ENCODE results near the gene PPP1R12B.

The PPP1R12B gene

DNA sequence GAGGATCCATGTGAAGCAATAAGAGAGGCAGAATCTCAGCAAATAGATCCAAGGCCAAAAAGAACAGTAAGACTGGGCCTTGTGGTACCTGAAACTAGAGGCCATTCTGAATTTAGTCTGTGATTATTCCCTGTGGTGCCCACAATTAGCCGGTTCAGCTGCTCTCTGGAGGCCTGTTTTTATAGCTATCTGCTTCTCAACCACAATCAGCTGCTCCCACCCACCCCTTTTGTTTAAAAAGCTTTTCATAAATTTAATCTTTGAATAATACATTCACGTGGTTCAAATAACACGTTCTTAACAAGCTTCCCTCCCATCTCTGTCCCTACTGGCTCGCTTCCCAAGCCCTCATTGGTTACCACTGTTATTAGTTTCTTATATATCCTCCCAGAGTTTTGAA lies 24.8 kb upstream of the PPP1R12B start:
- Histone ChIP-seq H3K4me3 (ENCODE audit: low read length) (no peak overlapping the region), H3F3A (ENCODE audit: control insufficient read depth, insufficient read depth) (no peaks in the 10 kb centered on the region), H4K20me1 (ENCODE audit: control insufficient read depth, insufficient read depth, low read depth, low read length) (no peaks in the 10 kb centered on the region), H3K9me2 (replicated peaks; ENCODE audit: control insufficient read depth, low read length) (no peaks in the 10 kb centered on the region), H3K27ac (ENCODE audit: low read depth, low read length) (no peak overlapping the region), H3K4me2 (ENCODE audit: low read length) (no peak overlapping the region), H3K27me3 (ENCODE audit: control insufficient read depth, low read length) (peaks cover 4% of the 10 kb centered on the region), H3K36me3 (ENCODE audit: control insufficient read depth, low read length) (peaks cover 4% of the 10 kb centered on the region; the same call in 1 of the 2 replicates), H3K79me2 (ENCODE audit: control insufficient read depth, low read length) (no peaks in the 10 kb centered on the region), H3K9me3 (ENCODE audit: control insufficient read depth, insufficient read depth, low read length) (no peaks in the 10 kb centered on the region), H3K4me1 (ENCODE audit: control insufficient read depth, low read length) (no peaks in the 10 kb centered on the region)
- TF ChIP-seq EZH2phosphoT487 (IDR thresholded peaks at IDR 0.05; ENCODE audit: borderline replicate concordance, low read length) (no peak), CTCF (IDR thresholded peaks at IDR 0.05; ENCODE audit: low read depth, low read length, poor library complexity, severe bottlenecking) (no peak)

GRCh38 chr1:202324646-202325045 lies 23.9 kb upstream of the PPP1R12B start:
- Histone ChIP-seq H3K4me3 (ENCODE audit: low read length) (no peak overlapping the region), H3K4me2 (ENCODE audit: low read length) (no peak overlapping the region), H3K27ac (ENCODE audit: low read depth, low read length) (no peak overlapping the region), H3K79me2 (ENCODE audit: control insufficient read depth, low read length) (no peaks in the 10 kb centered on the region), H3K36me3 (ENCODE audit: control insufficient read depth, low read length) (peaks cover 13% of the 10 kb centered on the region), H3K27me3 (ENCODE audit: control insufficient read depth, low read length) (peaks cover 4% of the 10 kb centered on the region), H4K20me1 (ENCODE audit: control insufficient read depth, insufficient read depth, low read depth, low read length) (0 out of 2 replicates have a peak, but pooled peaks cover 3% of the 10 kb centered on the region), H3K9me2 (replicated peaks; ENCODE audit: control insufficient read depth, low read length) (no peaks in the 10 kb centered on the region), H3K4me1 (ENCODE audit: control insufficient read depth, low read length) (no peaks in the 10 kb centered on the region), H3K9me3 (ENCODE audit: control insufficient read depth, insufficient read depth, low read length) (no peaks in the 10 kb centered on the region), H3F3A (ENCODE audit: control insufficient read depth, insufficient read depth) (peaks cover 8% of the 10 kb centered on the region)
- TF ChIP-seq CTCF (IDR thresholded peaks at IDR 0.05; ENCODE audit: low read depth, low read length, poor library complexity, severe bottlenecking) (no peak), EZH2phosphoT487 (IDR thresholded peaks at IDR 0.05; ENCODE audit: borderline replicate concordance, low read length) (no peak)

DNA sequence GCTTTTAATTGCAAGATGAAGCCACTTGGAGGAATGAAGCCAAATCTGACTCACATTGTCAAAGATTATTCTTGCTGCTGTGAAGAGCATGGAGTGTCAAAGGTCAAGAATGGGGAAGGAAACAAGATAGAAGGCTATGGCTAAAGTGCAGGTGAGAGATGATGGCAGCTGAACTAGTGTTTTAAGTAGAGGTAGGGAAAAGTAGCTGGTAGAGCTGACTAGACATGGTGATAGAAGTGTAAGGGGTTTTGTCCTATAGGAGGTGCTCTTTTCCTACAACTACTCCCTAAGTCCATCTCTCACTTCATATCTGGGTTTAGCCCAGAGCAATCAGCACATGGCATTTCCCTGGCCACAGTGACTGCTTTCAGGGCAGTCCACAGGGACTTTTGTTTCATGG lies 18.6 kb upstream of the PPP1R12B start:
- Histone ChIP-seq H4K20me1 (ENCODE audit: control insufficient read depth, insufficient read depth, low read depth, low read length) (0 out of 2 replicates have a peak, but pooled peaks cover 4% of the 10 kb centered on the region), H3F3A (ENCODE audit: control insufficient read depth, insufficient read depth) (peaks cover 43% of the 10 kb centered on the region), H3K9me2 (replicated peaks; ENCODE audit: control insufficient read depth, low read length) (no peaks in the 10 kb centered on the region), H3K4me3 (ENCODE audit: low read length) (no peak overlapping the region), H3K4me2 (ENCODE audit: low read length) (no peak overlapping the region), H3K4me1 (ENCODE audit: control insufficient read depth, low read length) (no peaks in the 10 kb centered on the region), H3K9me3 (ENCODE audit: control insufficient read depth, insufficient read depth, low read length) (no peaks in the 10 kb centered on the region), H3K27ac (ENCODE audit: low read depth, low read length) (no peak overlapping the region), H3K36me3 (ENCODE audit: control insufficient read depth, low read length) (peaks cover 63% of the 10 kb centered on the region), H3K27me3 (ENCODE audit: control insufficient read depth, low read length) (no peaks in the 10 kb centered on the region), H3K79me2 (ENCODE audit: control insufficient read depth, low read length) (no peaks in the 10 kb centered on the region)
- TF ChIP-seq EZH2phosphoT487 (IDR thresholded peaks at IDR 0.05; ENCODE audit: borderline replicate concordance, low read length), result no peak
- TF ChIP-seq CTCF (IDR thresholded peaks at IDR 0.05; ENCODE audit: low read depth, low read length, poor library complexity, severe bottlenecking), result peak; percentile 31
